ENCODE measurements around the gene NRG2. TPM values are rescaled to one million over a fixed set of nuclear protein-coding genes. Genes with fewer than 3 reads are reported as not detected.

Gene NRG2
- polyA plus RNA-seq, 1 of the 3 experiments (the other 2 are of a cell fraction), result 3.7 TPM

DNA sequence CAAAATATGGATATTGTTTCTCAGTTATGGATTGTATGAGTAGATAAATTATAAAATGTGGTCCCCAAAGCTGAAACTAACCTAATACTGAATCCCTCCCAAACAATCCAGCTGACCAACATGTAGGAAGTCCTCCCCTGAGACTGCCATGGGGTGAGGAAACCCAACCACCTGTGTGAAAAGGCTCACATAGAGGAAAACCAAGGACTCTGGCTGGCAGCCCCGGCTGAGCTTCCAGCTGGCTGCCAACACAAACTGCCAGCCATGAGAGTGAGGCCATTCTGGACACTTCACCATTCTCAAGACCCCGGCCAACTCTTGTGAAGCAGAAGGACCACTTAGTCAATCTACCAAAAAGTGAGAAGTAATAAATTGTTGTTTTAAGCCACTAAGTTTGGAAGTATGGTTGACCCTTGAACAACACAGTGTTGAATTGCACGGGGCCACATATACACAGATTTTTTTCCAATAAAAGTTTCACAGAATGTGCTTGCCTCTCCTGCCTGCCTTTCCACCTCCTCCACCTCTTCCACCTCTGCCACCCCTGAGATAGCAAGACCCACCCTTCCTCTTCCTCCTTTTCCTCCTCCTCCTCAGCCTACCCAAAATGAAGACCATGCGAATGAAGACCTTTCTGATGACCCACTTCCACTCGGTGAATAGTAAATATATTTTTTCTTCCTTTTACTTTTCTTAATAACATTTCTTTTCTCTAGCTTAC, 15.3 kb upstream of the NRG2 start:
- Histone ChIP-seq H3K4me2 (no peak overlapping the region), H3K27ac (ENCODE audit: low read depth in 2 of 2, low read length in 1 of 2) (no peak overlapping the region), H3K9ac (no peak overlapping the region), H3F3A (replicated peaks; ENCODE audit: insufficient read depth) (no peaks in the 10 kb centered on the region), H3K9me2 (no peaks in the 10 kb centered on the region), H2AFZ (ENCODE audit: low read depth) (no peak overlapping the region), H4K20me1 (ENCODE audit: insufficient read depth) (no peaks in the 10 kb centered on the region), H3K9me3 (no peaks in the 10 kb centered on the region), H3K4me1 (ENCODE audit: control insufficient read depth in 1 of 2, insufficient read depth in 2 of 2, low read depth in 1 of 2, low read length in 1 of 2) (no peaks in the 10 kb centered on the region), H3K79me2 (ENCODE audit: insufficient read depth) (no peaks in the 10 kb centered on the region), H3K36me3 (replicated peaks in 1 of 2; ENCODE audit: control insufficient read depth in 1 of 2, insufficient read depth in 2 of 2, low read length in 1 of 2) (no peaks in the 10 kb centered on the region), H3K27me3 (ENCODE audit: insufficient read depth) (peaks cover 45% of the 10 kb centered on the region; the same call in 1 of the 2 replicates), H3K4me3 (ENCODE audit: low read depth in 2 of 2, low read length in 1 of 2) (no peak overlapping the region)
- POLR2A ChIA-PET, result no interaction called here
- TF ChIP-seq FOXM1 (IDR thresholded peaks at IDR 0.05; ENCODE audit: low read depth), result no peak
- TF ChIP-seq, protein P1, sequence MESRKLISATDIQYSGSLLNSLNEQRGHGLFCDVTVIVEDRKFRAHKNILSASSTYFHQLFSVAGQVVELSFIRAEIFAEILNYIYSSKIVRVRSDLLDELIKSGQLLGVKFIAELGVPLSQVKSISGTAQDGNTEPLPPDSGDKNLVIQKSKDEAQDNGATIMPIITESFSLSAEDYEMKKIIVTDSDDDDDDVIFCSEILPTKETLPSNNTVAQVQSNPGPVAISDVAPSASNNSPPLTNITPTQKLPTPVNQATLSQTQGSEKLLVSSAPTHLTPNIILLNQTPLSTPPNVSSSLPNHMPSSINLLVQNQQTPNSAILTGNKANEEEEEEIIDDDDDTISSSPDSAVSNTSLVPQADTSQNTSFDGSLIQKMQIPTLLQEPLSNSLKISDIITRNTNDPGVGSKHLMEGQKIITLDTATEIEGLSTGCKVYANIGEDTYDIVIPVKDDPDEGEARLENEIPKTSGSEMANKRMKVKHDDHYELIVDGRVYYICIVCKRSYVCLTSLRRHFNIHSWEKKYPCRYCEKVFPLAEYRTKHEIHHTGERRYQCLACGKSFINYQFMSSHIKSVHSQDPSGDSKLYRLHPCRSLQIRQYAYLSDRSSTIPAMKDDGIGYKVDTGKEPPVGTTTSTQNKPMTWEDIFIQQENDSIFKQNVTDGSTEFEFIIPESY (IDR thresholded peaks at IDR 0.05; ENCODE audit: borderline replicate concordance, low read depth), result no peak
- no peak for TF ChIP-seq EP300 (IDR thresholded peaks at IDR 0.05; ENCODE audit: borderline replicate concordance in 1 of 2, low read depth in 1 of 2, low read length in 1 of 2)
- TF ChIP-seq MEF2A (IDR thresholded peaks at IDR 0.05; ENCODE audit: borderline replicate concordance, low read depth), result no peak
- 53% methylated on average over 5 of the region's 5 CpGs for WGBS (ENCODE audit: low lambda C conversion rate)
- DNase-seq, result no peak
- CTCF ChIA-PET, result interaction anchor here (0.9 to 1.5 kb wide), 7 partner anchors 11 to 271 kb away, joined by 3 to 6 read pairs (median 3); partner anchors contain the start of gene NRG2

DNA sequence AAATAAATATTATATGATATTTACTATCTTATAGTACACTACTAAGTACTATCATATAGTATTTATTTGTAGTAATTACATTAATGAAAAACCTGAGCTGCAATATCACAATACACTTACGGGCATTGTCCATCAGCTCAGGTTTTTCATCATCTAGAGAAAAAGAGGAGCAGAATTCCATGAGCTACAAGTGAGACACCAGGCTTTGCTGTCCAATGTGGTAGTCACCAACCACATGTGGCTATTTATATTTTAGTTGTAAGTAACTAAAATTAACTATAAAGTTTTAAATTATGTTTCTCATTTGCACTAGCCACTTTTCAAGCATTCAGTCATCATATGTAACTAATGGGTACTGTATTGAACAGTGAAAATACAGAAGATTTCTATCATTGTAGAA, 13.8 kb upstream of the NRG2 start:
- peaks cover 35% of the 10 kb centered on the region; the same call in 1 of the 2 replicates for H3K27me3 ChIP-seq (ENCODE audit: insufficient read depth)
- no peaks in the 10 kb centered on the region for H3K79me2 ChIP-seq (ENCODE audit: insufficient read depth)
- H3K27ac ChIP-seq (ENCODE audit: low read depth in 2 of 2, low read length in 1 of 2), result no peak overlapping the region
- ChIA-PET POLR2A (no interaction called here), CTCF (interaction anchor here (0.7 to 3.9 kb wide), 5 partner anchors 13 to 25 kb away, joined by 3 to 22 read pairs (median 3); partner anchors contain the start of gene NRG2)
- no peaks in the 10 kb centered on the region for H3K9me3 ChIP-seq
- H4K20me1 ChIP-seq (ENCODE audit: insufficient read depth), result no peaks in the 10 kb centered on the region
- no peak for TF ChIP-seq SIN3A (IDR thresholded peaks at IDR 0.05; ENCODE audit: borderline replicate concordance, low read depth, low read length)
- no peak for TF ChIP-seq RXRA (IDR thresholded peaks at IDR 0.05; ENCODE audit: borderline replicate concordance, low read depth)
- TF ChIP-seq, protein P2, sequence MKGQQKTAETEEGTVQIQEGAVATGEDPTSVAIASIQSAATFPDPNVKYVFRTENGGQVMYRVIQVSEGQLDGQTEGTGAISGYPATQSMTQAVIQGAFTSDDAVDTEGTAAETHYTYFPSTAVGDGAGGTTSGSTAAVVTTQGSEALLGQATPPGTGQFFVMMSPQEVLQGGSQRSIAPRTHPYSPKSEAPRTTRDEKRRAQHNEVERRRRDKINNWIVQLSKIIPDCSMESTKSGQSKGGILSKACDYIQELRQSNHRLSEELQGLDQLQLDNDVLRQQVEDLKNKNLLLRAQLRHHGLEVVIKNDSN (IDR thresholded peaks at IDR 0.05; ENCODE audit: borderline replicate concordance, low read depth), result no peak
- TF ChIP-seq FOXM1 (IDR thresholded peaks at IDR 0.05; ENCODE audit: low read depth), result no peak
- no peak for TF ChIP-seq RCOR1 (IDR thresholded peaks at IDR 0.05; ENCODE audit: low read length)
- TF ChIP-seq, protein P3, sequence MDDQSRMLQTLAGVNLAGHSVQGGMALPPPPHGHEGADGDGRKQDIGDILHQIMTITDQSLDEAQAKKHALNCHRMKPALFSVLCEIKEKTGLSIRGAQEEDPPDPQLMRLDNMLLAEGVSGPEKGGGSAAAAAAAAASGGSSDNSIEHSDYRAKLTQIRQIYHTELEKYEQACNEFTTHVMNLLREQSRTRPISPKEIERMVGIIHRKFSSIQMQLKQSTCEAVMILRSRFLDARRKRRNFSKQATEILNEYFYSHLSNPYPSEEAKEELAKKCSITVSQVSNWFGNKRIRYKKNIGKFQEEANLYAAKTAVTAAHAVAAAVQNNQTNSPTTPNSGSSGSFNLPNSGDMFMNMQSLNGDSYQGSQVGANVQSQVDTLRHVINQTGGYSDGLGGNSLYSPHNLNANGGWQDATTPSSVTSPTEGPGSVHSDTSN (IDR thresholded peaks at IDR 0.05), result no peak
- TF ChIP-seq, protein P4, sequence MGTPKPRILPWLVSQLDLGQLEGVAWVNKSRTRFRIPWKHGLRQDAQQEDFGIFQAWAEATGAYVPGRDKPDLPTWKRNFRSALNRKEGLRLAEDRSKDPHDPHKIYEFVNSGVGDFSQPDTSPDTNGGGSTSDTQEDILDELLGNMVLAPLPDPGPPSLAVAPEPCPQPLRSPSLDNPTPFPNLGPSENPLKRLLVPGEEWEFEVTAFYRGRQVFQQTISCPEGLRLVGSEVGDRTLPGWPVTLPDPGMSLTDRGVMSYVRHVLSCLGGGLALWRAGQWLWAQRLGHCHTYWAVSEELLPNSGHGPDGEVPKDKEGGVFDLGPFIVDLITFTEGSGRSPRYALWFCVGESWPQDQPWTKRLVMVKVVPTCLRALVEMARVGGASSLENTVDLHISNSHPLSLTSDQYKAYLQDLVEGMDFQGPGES (IDR thresholded peaks at IDR 0.05; ENCODE audit: low read depth, low read length), result no peak
- no peak for TF ChIP-seq GATA2 (CRISPR knock-in tag; IDR thresholded peaks at IDR 0.05)
- no peak for TF ChIP-seq ELF1 (IDR thresholded peaks at IDR 0.05)
- no peak for TF ChIP-seq POLR2AphosphoS5 (IDR thresholded peaks at IDR 0.05; ENCODE audit: low read depth, low read length)
- TF ChIP-seq GABPA (IDR thresholded peaks at IDR 0.05; ENCODE audit: low read depth), result no peak
- TF ChIP-seq FOXJ3 (CRISPR knock-in tag; IDR thresholded peaks at IDR 0.05), result no peak
- no peak for TF ChIP-seq CHD2 (IDR thresholded peaks at IDR 0.05; ENCODE audit: low read length, partially characterized antibody)
- TF ChIP-seq TAF1 (IDR thresholded peaks at IDR 0.05; ENCODE audit: borderline replicate concordance, low read depth, low read length), result no peak
- no peak overlapping the region for H2AFZ ChIP-seq (ENCODE audit: low read depth)
- no peaks in the 10 kb centered on the region for H3K9me2 ChIP-seq
- H3K9ac ChIP-seq, result no peak overlapping the region
- H3K4me2 ChIP-seq, result no peak overlapping the region
- H3K36me3 ChIP-seq (replicated peaks in 1 of 2; ENCODE audit: control insufficient read depth in 1 of 2, insufficient read depth in 2 of 2, low read length in 1 of 2), result no peaks in the 10 kb centered on the region
- H3K4me1 ChIP-seq (ENCODE audit: control insufficient read depth in 1 of 2, insufficient read depth in 2 of 2, low read depth in 1 of 2, low read length in 1 of 2), result no peaks in the 10 kb centered on the region
- no peak overlapping the region for H3K4me3 ChIP-seq (ENCODE audit: low read depth in 2 of 2, low read length in 1 of 2)
- WGBS (ENCODE audit: low lambda C conversion rate), result 62% methylated on average over 1 of the region's 1 CpG
- DNase-seq, result no peak
- no peaks in the 10 kb centered on the region for H3F3A ChIP-seq (replicated peaks; ENCODE audit: insufficient read depth)
